Spleen (tissue), 11 donors: Measurements from ENCODE around the gene MUC5B. TPM values are rescaled to one million over a fixed set of nuclear protein-coding genes. Genes with fewer than 3 reads are reported as not detected.

Source experiments
- DNase-seq: peaks from one replicate; pipeline ENCODE4 v3.0.0-alpha.2; 2020
- H3K27ac ChIP-seq, 8 donors: fragments of 200-600 bp; sonication (generic) in 7 of 8; 1 replicate in 4 of 8; 2 replicates in 4 of 8; pipeline versions ENCODE4 v1.5.0 to v1.8.0; 2016 to 2021; ENCODE audit warnings: inconsistent platforms in 4 of 8, mild to moderate bottlenecking in 4 of 8, moderate library complexity in 1 of 8
- H3K27me3 ChIP-seq, 7 donors: fragments of 200-600 bp; sonication (generic) in 6 of 7; replicated peaks in 1 of 7; 1 replicate in 4 of 7; 2 replicates in 3 of 7; pipeline versions ENCODE4 v1.5.0 to v1.8.0; 2016 to 2021; ENCODE audit warnings: inconsistent platforms in 3 of 7, mild to moderate bottlenecking in 1 of 7
- H3K36me3 ChIP-seq, 6 donors: fragments of 200-600 bp; sonication (generic) in 5 of 6; 1 replicate in 4 of 6; 2 replicates in 2 of 6; pipeline versions ENCODE4 v1.5.0 to v1.8.0; 2016 to 2021; ENCODE audit warnings: inconsistent platforms in 2 of 6
- H3K4me1 ChIP-seq, 6 donors: fragments of 200-600 bp; sonication (generic) in 5 of 6; 1 replicate in 3 of 6; 2 replicates in 3 of 6; pipeline versions ENCODE4 v1.5.0 to v1.8.0; 2016 to 2021; ENCODE audit warnings: inconsistent platforms in 3 of 6
- H3K4me3 ChIP-seq, 8 donors: fragments of 200-600 bp; sonication (generic) in 7 of 8; 1 replicate in 4 of 8; 2 replicates in 4 of 8; pipeline versions ENCODE4 v1.5.0 to v1.8.0; 2016 to 2021; ENCODE audit warnings: inconsistent platforms in 4 of 8, mild to moderate bottlenecking in 4 of 8, moderate library complexity in 2 of 8
- H3K9me3 ChIP-seq, 8 donors: fragments of 200-600 bp; sonication (generic) in 7 of 8; 1 replicate in 4 of 8; 2 replicates in 4 of 8; pipeline versions ENCODE4 v1.5.0 to v1.8.0; 2016 to 2021; ENCODE audit warnings: inconsistent platforms in 4 of 8
- CTCF ChIP-seq, 11 experiments: fragments of 200-600 bp in 7 of 11; fragments of 450-650 bp in 4 of 11; sonication (generic) in 4 of 11; IDR thresholded peaks in 8 of 11; conservative IDR thresholded peaks in 3 of 11; 1 replicate in 7 of 11; 2 replicates in 4 of 11; pipeline versions ENCODE4 v1.4.0 to v1.8.0; 2016 to 2021; ENCODE audit warnings: antibody characterized with exemption in 11 of 11, inconsistent platforms in 4 of 11, mild to moderate bottlenecking in 1 of 11
- POLR2A ChIP-seq, 3 donors: fragments of 450-650 bp; IDR thresholded peaks; one replicate each; pipeline ENCODE4 v1.5.1; 2017; ENCODE audit warnings: antibody characterized with exemption in 3 of 3, mild to moderate bottlenecking in 1 of 3
- POLR2AphosphoS5 ChIP-seq, 3 donors: sonication (generic); formaldehyde crosslinking; IDR thresholded peaks; one replicate each; pipeline ENCODE4 v1.5.1; 2017; ENCODE audit warnings: antibody characterized with exemption in 3 of 3
- WGBS, 5 donors: extraction: QIAGEN DNeasy Blood & Tissue Kit in 3 of 5; methylation state at CpG; one replicate each; pipeline versions ENCODE4 v1.1.5 to v1.1.7; 2013 to 2018; 5-methylcytosine and 5-hydroxymethylcytosine counted together
- intact Hi-C: fragments of 100-400 bp; cut with DNase I; formaldehyde crosslinking; loops from one replicate; pipeline ENCODE4 v1.15.0; 2023; ENCODE audit warnings: low total_unique reads
- polyA plus RNA-seq, 3 donors: library from polyadenylated mRNA; stranded (reverse); fragments of 200-250 nt; gene quantifications; one replicate each; pipeline ENCODE4 v1.2.1, GENCODE V29; 2013
- total RNA-seq, 7 donors: library from RNA; depleted of rRNA in 3 of 7; stranded (reverse); fragments of >200 nt in 3 of 7; fragmentation: NEBNext Ultra II Directional in 4 of 7; extraction: Animal tissue kit (Norgen Biotek cat#: 25700) in 4 of 7; gene quantifications; one replicate each; pipeline versions ENCODE4 v1.1.0 to v1.2.1, GENCODE V29; 2016 to 2021
- donor health status: healthy with polysubstance abuse.
- donor health status: DM: no; HTN: no; CAD: no; lungs with moderate emphysema.
- donor health status: DM: no; HTN: no; CAD: no.
- donor health status: Bipolar disorder and iron deficiency.
- donor health status: healthy.
- donor health status: DM: no; HTN: no; CAD: no.
- donor health status: DM: yes; HTN: yes; CAD: no.

Gene MUC5B
- total and polyA plus RNA-seq, 10 donors: under 0.01 to 0.09 (median under 0.01) TPM; not detected in 7

GRCh38 chr11:1219834-1220815, 2.7 kb upstream of the MUC5B start:
- DNase-seq: peak; percentile 76
- peaks cover 0 to 74% (median 28%) of the 10 kb centered on the region in 7 donors for H3K27me3 ChIP-seq
- no peak overlapping the region for H3K4me3 ChIP-seq
- 58 to 69% (median 62%) methylated on average over 33 to 48 of the region's 48 CpGs for WGBS, 5 donors
- peaks cover 0 to 17% (median 6%) of the 10 kb centered on the region in 6 donors for H3K4me1 ChIP-seq
- H3K27ac ChIP-seq: no peak overlapping the region
- no peaks in the 10 kb centered on the region for H3K9me3 ChIP-seq
- intact Hi-C loops: no loop called here
- TF ChIP-seq POLR2AphosphoS5 (IDR thresholded peaks at IDR 0.05) (peak in 2 of 3 donors; percentile 57 to 60), CTCF (IDR thresholded peaks at IDR 0.05 in 8 of 11, conservative IDR thresholded peaks at IDR 0.05 in 3 of 11) (no peak)
- no peaks in the 10 kb centered on the region for H3K36me3 ChIP-seq

- Histone ChIP-seq H3K27me3 (peaks cover 0 to 84% (median 28%) of the 10 kb centered on the region in 7 donors), H3K27ac (no peak overlapping the region), H3K4me3 (no peak overlapping the region), H3K36me3 (no peaks in the 10 kb centered on the region), H3K4me1 (peaks cover 0 to 17% (median 6%) of the 10 kb centered on the region in 6 donors), H3K9me3 (no peaks in the 10 kb centered on the region)
- peak; percentile 48 for DNase-seq
- TF ChIP-seq CTCF (IDR thresholded peaks at IDR 0.05 in 8 of 11, conservative IDR thresholded peaks at IDR 0.05 in 3 of 11) (no peak), POLR2AphosphoS5 (IDR thresholded peaks at IDR 0.05) (no peak), POLR2A (IDR thresholded peaks at IDR 0.05) (no peak)
- intact Hi-C loops: no loop called here
- 64 to 70% (median 66%) methylated on average over 27 to 28 of the region's 28 CpGs for WGBS, 5 donors
Observed at GRCh38 chr11:1220941-1221721, 1.7 kb upstream of the MUC5B start.

- Histone ChIP-seq H3K4me3 (no peak overlapping the region), H3K4me1 (peaks cover 0 to 17% (median 6%) of the 10 kb centered on the region in 6 donors), H3K36me3 (no peaks in the 10 kb centered on the region), H3K9me3 (no peaks in the 10 kb centered on the region), H3K27me3 (peaks cover 0 to 92% (median 28%) of the 10 kb centered on the region in 7 donors), H3K27ac (no peak overlapping the region)
- 80 to 84% (median 83%) methylated on average over 23 of the region's 23 CpGs for WGBS, 5 donors
- TF ChIP-seq POLR2A (IDR thresholded peaks at IDR 0.05) (no peak), CTCF (IDR thresholded peaks at IDR 0.05 in 8 of 11, conservative IDR thresholded peaks at IDR 0.05 in 3 of 11) (no peak), POLR2AphosphoS5 (IDR thresholded peaks at IDR 0.05) (no peak)
- intact Hi-C loops: no loop called here
- peak; percentile 48 for DNase-seq
Observed at GRCh38 chr11:1221848-1222311, 986 bp upstream of the MUC5B start.
